HAP-1 (cell line): ENCODE data around the gene ACBD6.

Source experiments
- DNase-seq, 2 experiments: peaks; one replicate each; pipeline ENCODE4 v3.0.0-alpha.2; 2016 to 2020; ENCODE audit warnings: low spot score in 2 of 2
- H3K27me3 ChIP-seq: fragments of 250-450 bp; sonication (Bioruptor Pico); 2 replicates; pipeline ENCODE4 v1.5.1; 2020; ENCODE audit warnings: low read depth, mild to moderate bottlenecking, moderate library complexity
- H3K36me3 ChIP-seq: fragments of 250-450 bp; sonication (Bioruptor Pico); replicated peaks from 2 replicates; pipeline ENCODE4 v1.5.1; 2020; ENCODE audit warnings: mild to moderate bottlenecking
- H3K4me1 ChIP-seq: fragments of 250-450 bp; sonication (Bioruptor Pico); 2 replicates; pipeline ENCODE4 v1.5.1; 2020; ENCODE audit warnings: mild to moderate bottlenecking
- H3K4me3 ChIP-seq: fragments of 250-450 bp; sonication (Bioruptor Pico); 2 replicates; pipeline ENCODE4 v1.5.1; 2020; ENCODE audit warnings: mild to moderate bottlenecking, moderate library complexity
- H3K9me3 ChIP-seq: fragments of 250-450 bp; sonication (Bioruptor Pico); 2 replicates; pipeline ENCODE4 v1.5.1; 2020; ENCODE audit warnings: mild to moderate bottlenecking, moderate library complexity
- in situ Hi-C: fragments of 300-500 bp; cut with MboI; formaldehyde crosslinking; loops from 3 replicates; pipeline ENCODE4 v1.14.3; 2020; ENCODE audit warnings: low sequenced_read_pairs, inconsistent platforms, mixed read lengths

Gene ACBD6

DNA sequence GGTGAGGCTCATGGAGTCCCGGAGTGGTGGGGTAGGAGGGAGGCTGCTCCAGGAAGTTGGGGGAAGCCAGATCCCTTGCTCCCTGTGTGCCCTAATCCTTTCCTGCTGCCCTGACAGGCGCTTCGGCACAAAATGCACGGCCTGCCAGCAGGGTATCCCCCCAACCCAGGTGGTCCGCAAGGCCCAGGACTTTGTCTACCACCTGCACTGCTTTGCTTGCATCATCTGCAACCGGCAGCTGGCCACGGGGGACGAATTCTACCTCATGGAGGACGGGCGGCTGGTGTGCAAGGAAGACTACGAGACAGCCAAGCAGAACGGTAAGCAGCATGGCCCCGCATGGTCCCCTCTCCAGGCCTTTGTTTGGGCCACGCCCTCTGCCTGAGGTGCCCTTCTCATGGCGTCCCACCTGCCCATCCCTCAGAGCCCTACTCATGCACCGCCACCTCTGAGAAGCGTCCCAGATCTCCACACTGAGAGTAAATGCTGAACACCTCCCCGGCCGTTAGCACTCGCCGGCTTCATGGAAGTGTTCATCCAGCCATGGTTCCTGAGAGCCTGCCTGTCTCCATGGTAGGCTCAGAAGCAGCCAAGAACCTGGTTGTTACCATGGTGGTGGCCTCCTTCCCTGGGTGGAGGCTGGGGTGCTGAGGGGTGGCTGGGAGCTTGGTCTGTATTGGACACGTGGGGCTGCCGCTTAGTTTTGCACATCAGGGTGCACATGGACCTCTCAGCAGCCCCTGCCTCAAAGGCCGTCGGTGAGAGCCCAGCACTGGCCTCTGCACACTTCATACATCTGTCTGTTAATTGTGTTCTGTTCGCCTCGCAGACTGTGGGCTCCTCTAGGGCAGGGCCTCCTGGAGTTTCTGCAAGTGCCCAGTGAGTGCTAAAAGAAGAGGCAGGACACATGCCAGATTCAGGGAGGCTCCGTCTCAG is 235.8 kb downstream of the ACBD6 start:
- no peak for DNase-seq
- Histone ChIP-seq H3K4me3 (no peak overlapping the region), H3K27me3 (no peaks in the 10 kb centered on the region), H3K4me1 (no peaks in the 10 kb centered on the region), H3K9me3 (no peaks in the 10 kb centered on the region), H3K36me3 (peaks cover 7% of the 10 kb centered on the region)
- in situ Hi-C loops, result loop anchor here (10.0 kb wide), 1 partner anchor 62 kb away; no protein-coding TSS in a partner anchor

DNA sequence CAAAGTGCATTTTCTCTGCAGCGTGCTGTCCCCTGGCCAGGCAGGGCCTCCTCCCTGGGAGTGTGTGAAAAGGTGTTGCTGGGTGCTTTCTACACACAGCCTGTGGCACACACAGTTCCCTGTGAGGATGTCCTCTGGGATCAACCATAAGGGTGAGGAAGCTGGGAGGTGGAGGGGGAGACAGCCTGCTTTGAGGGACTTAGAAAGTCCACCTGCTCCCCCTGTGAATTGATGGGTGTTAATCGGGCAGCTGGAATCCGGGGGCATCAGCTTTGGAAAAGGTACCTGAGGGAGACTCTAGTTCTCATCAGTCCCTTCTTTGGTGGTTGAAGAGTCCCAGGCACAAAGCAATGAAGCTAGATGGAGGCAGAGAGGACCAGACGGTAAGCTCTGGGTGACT is 236.5 kb downstream of the ACBD6 start:
- H3K36me3 ChIP-seq, result peaks cover 3% of the 10 kb centered on the region
- no peaks in the 10 kb centered on the region for H3K9me3 ChIP-seq
- no peaks in the 10 kb centered on the region for H3K4me1 ChIP-seq
- in situ Hi-C loops, result loop anchor here (10.0 kb wide), 1 partner anchor 61 kb away; no protein-coding TSS in a partner anchor
- DNase-seq, result no peak
- no peak overlapping the region for H3K4me3 ChIP-seq
- no peaks in the 10 kb centered on the region for H3K27me3 ChIP-seq

- in situ Hi-C loops, result loop anchor here (10.0 kb wide), 1 partner anchor 60 kb away; no protein-coding TSS in a partner anchor
- Histone ChIP-seq H3K27me3 (no peaks in the 10 kb centered on the region), H3K4me1 (no peaks in the 10 kb centered on the region), H3K9me3 (no peaks in the 10 kb centered on the region), H3K4me3 (no peak overlapping the region), H3K36me3 (peaks cover 2% of the 10 kb centered on the region)
- DNase-seq, result no peak
Measured at GRCh38 chr1:180265201-180265600, 237.2 kb downstream of the ACBD6 start.

DNA sequence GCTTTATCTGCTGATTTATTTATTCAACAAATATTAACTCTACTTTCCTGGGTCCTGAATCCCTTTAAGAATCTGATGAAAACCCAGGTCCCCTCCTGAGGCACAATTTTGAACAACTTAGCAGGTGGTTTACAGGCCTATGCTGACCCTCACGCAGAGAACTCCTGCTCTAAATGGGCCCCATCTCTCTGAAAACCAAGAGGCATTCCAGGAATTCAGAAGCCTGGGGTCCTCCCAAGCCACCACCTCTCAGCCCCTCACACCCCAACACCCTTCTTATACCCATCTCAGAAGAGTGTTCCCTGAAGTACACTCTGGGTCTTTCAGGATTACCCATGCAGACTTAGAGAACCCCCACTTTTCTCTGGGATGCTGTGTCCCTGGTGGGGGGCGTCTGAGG is 237.8 kb downstream of the ACBD6 start:
- Histone ChIP-seq H3K4me3 (no peak overlapping the region), H3K4me1 (no peaks in the 10 kb centered on the region), H3K36me3 (peaks cover 1% of the 10 kb centered on the region), H3K9me3 (no peaks in the 10 kb centered on the region), H3K27me3 (no peaks in the 10 kb centered on the region)
- no peak for DNase-seq
- in situ Hi-C loops, result loop anchor here (10.0 kb wide), 1 partner anchor 60 kb away; no protein-coding TSS in a partner anchor

DNA sequence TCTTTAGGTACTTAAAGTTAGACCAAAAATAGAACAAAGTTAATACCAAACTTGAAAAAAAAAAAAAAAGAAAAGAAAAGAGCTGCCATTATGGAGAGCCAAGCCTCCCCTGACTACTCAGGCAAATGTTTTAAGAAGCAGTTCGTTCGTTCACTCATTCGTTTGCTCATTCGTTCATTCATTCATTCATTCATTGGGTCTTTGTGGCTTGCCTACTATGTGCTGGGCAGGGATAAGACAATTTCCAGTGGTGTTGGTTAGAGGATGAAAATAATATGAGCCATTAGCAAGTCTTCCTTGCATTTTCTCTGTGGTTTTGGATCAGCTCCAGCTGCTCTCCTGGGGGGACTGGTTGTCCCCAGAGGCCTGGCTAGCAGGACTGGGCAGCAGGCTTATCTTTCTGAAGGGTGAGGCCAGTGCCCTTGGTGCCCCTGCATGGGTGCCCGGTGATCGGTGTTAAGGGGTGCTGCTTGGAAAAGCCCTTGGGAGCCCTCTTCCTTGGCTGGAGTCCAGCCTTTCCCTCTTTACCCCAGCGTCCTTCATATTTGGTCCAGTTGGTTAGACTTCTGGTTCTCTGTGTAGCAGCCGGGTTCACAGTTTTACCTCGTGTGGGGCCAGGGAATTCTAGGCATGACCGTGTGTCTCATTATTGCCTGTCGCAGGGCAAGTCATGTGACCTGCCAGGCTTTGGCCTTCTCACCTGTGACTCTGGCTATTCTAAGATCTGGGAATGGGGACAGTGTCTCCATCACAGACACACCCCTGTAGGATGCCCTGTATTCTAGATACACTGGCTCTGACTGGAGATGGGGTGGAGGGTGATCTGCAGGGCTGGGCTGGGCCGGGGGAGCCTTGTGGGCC is 239.5 kb downstream of the ACBD6 start:
- in situ Hi-C loops, result loop anchor here (10.0 kb wide), 1 partner anchor 58 kb away; no protein-coding TSS in a partner anchor
- DNase-seq, result no peak
- Histone ChIP-seq H3K4me1 (no peaks in the 10 kb centered on the region), H3K36me3 (no peaks in the 10 kb centered on the region; the same call in 1 of the 2 replicates), H3K27me3 (no peaks in the 10 kb centered on the region), H3K4me3 (no peak overlapping the region), H3K9me3 (no peaks in the 10 kb centered on the region)

DNA sequence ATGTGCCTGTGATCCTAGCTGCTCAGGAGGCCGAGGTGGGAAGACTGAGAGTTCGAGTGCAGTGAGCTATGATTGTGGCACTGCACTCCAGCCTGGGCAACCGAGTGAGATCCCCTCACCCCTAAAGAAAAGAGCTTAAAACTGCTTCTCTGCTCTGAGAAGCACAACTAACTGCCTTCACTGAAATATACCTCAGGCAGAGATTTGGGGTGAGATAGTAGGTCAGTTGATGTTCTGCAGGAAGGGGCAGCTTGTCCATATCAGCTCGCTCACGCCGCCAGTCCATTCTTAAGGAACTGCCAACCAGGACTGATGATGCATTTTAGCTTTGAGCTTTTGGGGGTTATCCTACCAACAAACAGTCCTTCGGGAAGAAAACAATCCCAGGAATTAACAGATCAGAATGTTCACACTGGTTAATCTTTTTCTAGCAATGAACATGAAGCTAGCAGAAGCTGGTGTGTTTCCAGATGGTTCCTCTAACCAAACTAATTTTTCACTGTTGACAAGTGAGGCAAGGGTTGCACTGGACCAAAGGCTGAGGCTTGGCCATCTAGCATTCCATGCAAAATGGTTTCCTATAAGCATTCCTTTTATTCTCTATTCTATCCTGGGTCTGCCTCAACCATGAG is 240.7 kb downstream of the ACBD6 start:
- Histone ChIP-seq H3K4me3 (no peak overlapping the region), H3K27me3 (no peaks in the 10 kb centered on the region), H3K36me3 (no peaks in the 10 kb centered on the region), H3K4me1 (no peaks in the 10 kb centered on the region), H3K9me3 (no peaks in the 10 kb centered on the region)
- no peak for DNase-seq
- in situ Hi-C loops, result loop anchor here (10.0 kb wide), 1 partner anchor 57 kb away; no protein-coding TSS in a partner anchor

DNA sequence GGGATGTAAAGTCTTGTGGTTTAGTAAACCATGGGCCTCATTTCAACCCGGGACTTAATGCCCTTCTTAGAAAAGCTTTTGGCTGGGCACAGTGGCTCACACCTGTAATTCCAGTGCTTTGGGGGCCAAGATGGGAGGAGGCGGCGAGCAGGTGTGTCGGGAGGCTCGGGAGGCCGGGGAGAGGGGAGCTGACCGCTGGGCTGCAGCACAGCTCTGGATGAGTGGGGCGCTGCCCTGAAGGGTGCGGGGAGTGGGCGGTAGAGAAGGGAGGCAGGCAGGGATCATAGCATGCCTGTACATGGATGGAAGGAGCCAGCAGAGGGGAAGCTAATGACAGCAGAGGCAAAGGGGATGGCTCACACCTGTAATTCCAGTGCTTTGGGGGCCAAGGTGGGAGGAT is 241.3 kb downstream of the ACBD6 start:
- H3K4me1 ChIP-seq, result no peaks in the 10 kb centered on the region
- no peak overlapping the region for H3K4me3 ChIP-seq
- no peaks in the 10 kb centered on the region for H3K27me3 ChIP-seq
- H3K36me3 ChIP-seq, result no peaks in the 10 kb centered on the region
- in situ Hi-C loops, result loop anchor here (10.0 kb wide), 1 partner anchor 56 kb away; no protein-coding TSS in a partner anchor
- DNase-seq, result no peak
- H3K9me3 ChIP-seq, result no peaks in the 10 kb centered on the region

- no peaks in the 10 kb centered on the region for H3K4me1 ChIP-seq
- no peaks in the 10 kb centered on the region for H3K9me3 ChIP-seq
- no peak for DNase-seq
- in situ Hi-C loops, result loop anchor here (10.0 kb wide), 1 partner anchor 56 kb away; no protein-coding TSS in a partner anchor
- no peaks in the 10 kb centered on the region for H3K27me3 ChIP-seq
- no peak overlapping the region for H3K4me3 ChIP-seq
- no peaks in the 10 kb centered on the region for H3K36me3 ChIP-seq
Measured at GRCh38 chr1:180260541-180260940, 241.8 kb downstream of the ACBD6 start.

DNA sequence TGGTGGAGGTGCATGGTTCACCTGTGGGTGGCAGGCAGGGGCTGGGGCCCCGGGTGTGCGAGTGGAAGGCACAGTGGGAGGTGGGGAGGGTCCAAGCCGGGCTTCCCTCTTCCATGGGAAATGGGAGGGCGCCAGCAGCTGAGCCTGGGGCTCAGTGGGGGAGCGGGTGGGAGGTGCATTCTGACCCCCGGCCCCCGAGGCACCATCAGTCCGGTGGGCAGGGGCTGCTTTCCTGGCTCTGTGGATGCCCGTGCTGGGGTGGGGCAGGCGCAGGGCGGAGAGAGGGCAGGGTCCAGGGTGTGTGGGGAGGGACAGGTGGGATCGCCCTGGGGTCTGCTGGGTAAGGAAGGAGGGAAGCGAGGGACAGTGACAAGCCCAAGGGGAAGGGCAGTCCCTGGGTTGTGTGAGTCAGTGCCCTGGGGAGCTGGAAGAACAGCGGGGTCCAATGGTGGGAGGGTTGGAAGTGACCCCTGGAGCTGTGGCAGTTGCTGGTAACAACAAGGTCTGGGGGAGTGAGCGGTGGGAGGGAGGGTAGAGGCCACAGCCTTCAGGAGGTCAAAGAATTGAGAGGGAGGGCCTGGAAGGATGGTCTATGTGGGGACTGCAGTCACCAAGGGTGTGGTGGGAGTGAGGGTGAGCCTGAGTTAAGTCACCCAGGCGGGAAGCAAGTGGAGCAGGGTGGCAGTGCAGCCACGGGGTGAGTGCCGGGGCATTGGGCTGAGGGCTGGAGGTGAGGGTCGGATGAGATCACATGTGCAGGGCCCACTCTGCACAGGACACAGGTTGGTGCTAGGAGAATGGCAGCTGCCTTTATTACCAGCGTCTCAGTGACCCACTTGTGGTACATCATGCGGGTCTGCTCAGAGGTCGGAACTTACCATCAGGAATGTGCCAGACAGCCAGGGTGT is 242.7 kb downstream of the ACBD6 start:
- Histone ChIP-seq H3K9me3 (no peaks in the 10 kb centered on the region), H3K4me3 (no peak overlapping the region), H3K36me3 (no peaks in the 10 kb centered on the region), H3K27me3 (no peaks in the 10 kb centered on the region), H3K4me1 (no peaks in the 10 kb centered on the region)
- in situ Hi-C loops, result loop anchor here (10.0 kb wide), 1 partner anchor 55 kb away; no protein-coding TSS in a partner anchor
- DNase-seq, result no peak

DNA sequence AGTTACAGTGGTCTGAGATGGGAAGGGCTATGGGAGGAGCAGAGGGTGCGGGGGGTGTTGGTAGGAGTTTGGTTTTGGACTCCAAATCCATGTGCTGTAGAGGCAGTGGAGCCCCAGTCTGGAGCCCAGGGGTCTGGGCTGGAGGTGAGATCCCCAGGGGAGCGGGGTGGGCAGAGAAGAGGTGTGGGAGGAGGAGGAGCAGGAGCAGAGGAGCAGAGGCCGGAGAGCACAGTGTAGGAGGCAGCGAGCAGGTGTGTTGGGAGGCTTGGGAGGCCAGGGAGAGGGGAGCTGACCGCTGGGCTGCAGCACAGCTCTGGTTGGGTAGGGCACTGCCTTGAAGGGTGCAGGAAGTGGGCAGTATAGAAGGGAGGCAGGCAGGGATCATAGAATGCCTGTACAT is 243.4 kb downstream of the ACBD6 start:
- Histone ChIP-seq H3K4me1 (no peaks in the 10 kb centered on the region), H3K36me3 (no peaks in the 10 kb centered on the region), H3K9me3 (no peaks in the 10 kb centered on the region), H3K27me3 (no peaks in the 10 kb centered on the region), H3K4me3 (no peak overlapping the region)
- no peak for DNase-seq
- in situ Hi-C loops, result no loop called here

- in situ Hi-C loops, result no loop called here
Measured at GRCh38 chr1:180258290-180258689, 244.1 kb downstream of the ACBD6 start.

DNA sequence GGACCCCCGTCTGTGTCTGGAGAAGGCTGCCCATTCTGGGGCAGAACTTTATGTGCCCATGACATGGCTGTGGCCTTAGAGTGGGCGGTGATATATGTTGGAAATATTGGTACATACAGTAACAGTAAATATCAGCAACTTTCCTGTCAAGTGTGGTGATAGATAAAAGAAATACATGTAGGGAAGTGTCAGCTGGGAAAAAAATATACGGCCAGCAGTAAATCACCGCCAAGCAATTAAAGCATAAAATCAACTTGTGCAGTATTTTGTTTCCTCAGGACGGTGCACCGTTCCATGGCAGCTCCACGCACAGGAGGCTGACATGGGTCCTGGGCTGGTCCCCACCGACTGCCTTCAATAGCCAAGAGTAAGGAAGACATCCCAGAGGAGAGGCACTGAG is 244.9 kb downstream of the ACBD6 start:
- in situ Hi-C loops, result no loop called here
- H3K27me3 ChIP-seq, result no peaks in the 10 kb centered on the region
- DNase-seq, result no peak
- no peak overlapping the region for H3K4me3 ChIP-seq
- no peaks in the 10 kb centered on the region for H3K36me3 ChIP-seq
- no peaks in the 10 kb centered on the region for H3K9me3 ChIP-seq
- H3K4me1 ChIP-seq, result no peaks in the 10 kb centered on the region

More at GRCh38 chr1:180258290-180258689, 244.1 kb downstream of the ACBD6 start:
- H3K4me1 ChIP-seq, result no peaks in the 10 kb centered on the region
- no peak for DNase-seq
- no peaks in the 10 kb centered on the region for H3K27me3 ChIP-seq
- no peaks in the 10 kb centered on the region for H3K9me3 ChIP-seq
- H3K36me3 ChIP-seq, result no peaks in the 10 kb centered on the region
- H3K4me3 ChIP-seq, result no peak overlapping the region
